ENCODE measurements around the gene PADI1.
A peak's percentile ranks its signal among the peaks of the same experiment; 100 is the strongest.

The PADI1 gene

GRCh38 chr1:17206196-17206595 lies 1.3 kb downstream of the PADI1 start:
- TF ChIP-seq CTCF (conservative IDR thresholded peaks at IDR 0.05; ENCODE audit: low read depth, low read length) = no peak
- no peak for DNase-seq (ENCODE audit: low read depth)
- H3K4me3 ChIP-seq (ENCODE audit: low read depth, low read length) = no peak overlapping the region

GRCh38 chr1:17207046-17207445 lies 2.1 kb downstream of the PADI1 start:
- TF ChIP-seq CTCF (conservative IDR thresholded peaks at IDR 0.05; ENCODE audit: low read depth, low read length) = no peak
- no peak overlapping the region for H3K4me3 ChIP-seq (ENCODE audit: low read depth, low read length)
- no peak for DNase-seq (ENCODE audit: low read depth)

- no peak for TF ChIP-seq CTCF (conservative IDR thresholded peaks at IDR 0.05; ENCODE audit: low read depth, low read length)
- H3K4me3 ChIP-seq (ENCODE audit: low read depth, low read length) = no peak overlapping the region
- DNase-seq (ENCODE audit: low read depth) = no peak
Observed at GRCh38 chr1:17207540-17207939, 2.6 kb downstream of the PADI1 start.

GRCh38 chr1:17207966-17208418 lies 3.1 kb downstream of the PADI1 start:
- peak; percentile 62 for DNase-seq (ENCODE audit: low read depth)
- H3K4me3 ChIP-seq (ENCODE audit: low read depth, low read length) = no peak overlapping the region
- no peak for TF ChIP-seq CTCF (conservative IDR thresholded peaks at IDR 0.05; ENCODE audit: low read depth, low read length)

GRCh38 chr1:17208546-17208945 lies 3.6 kb downstream of the PADI1 start:
- H3K4me3 ChIP-seq (ENCODE audit: low read depth, low read length) = no peak overlapping the region
- no peak for TF ChIP-seq CTCF (conservative IDR thresholded peaks at IDR 0.05; ENCODE audit: low read depth, low read length)
- no peak for DNase-seq (ENCODE audit: low read depth)

GRCh38 chr1:17209430-17209829 lies 4.5 kb downstream of the PADI1 start:
- TF ChIP-seq CTCF (conservative IDR thresholded peaks at IDR 0.05; ENCODE audit: low read depth, low read length) = no peak
- no peak overlapping the region for H3K4me3 ChIP-seq (ENCODE audit: low read depth, low read length)
- DNase-seq (ENCODE audit: low read depth) = no peak

GRCh38 chr1:17210176-17210575 lies 5.2 kb downstream of the PADI1 start:
- DNase-seq (ENCODE audit: low read depth) = no peak
- TF ChIP-seq CTCF (conservative IDR thresholded peaks at IDR 0.05; ENCODE audit: low read depth, low read length) = no peak
- no peak overlapping the region for H3K4me3 ChIP-seq (ENCODE audit: low read depth, low read length)

Measured in choroid plexus epithelial cell (primary cell).